SIG-M5 treated with dmso at 0.1 percent for 504 hours (cell line): ENCODE measurements around the gene MMP24.
A peak's percentile ranks its signal among the peaks of the same experiment; 100 is the strongest.

Source experiments
- DNase-seq: peaks from one replicate; lab custom pipeline; 2025; ENCODE audit not compliant: unreplicated experiment; lab: John Stamatoyannopoulos, UW

The MMP24 gene

DNA sequence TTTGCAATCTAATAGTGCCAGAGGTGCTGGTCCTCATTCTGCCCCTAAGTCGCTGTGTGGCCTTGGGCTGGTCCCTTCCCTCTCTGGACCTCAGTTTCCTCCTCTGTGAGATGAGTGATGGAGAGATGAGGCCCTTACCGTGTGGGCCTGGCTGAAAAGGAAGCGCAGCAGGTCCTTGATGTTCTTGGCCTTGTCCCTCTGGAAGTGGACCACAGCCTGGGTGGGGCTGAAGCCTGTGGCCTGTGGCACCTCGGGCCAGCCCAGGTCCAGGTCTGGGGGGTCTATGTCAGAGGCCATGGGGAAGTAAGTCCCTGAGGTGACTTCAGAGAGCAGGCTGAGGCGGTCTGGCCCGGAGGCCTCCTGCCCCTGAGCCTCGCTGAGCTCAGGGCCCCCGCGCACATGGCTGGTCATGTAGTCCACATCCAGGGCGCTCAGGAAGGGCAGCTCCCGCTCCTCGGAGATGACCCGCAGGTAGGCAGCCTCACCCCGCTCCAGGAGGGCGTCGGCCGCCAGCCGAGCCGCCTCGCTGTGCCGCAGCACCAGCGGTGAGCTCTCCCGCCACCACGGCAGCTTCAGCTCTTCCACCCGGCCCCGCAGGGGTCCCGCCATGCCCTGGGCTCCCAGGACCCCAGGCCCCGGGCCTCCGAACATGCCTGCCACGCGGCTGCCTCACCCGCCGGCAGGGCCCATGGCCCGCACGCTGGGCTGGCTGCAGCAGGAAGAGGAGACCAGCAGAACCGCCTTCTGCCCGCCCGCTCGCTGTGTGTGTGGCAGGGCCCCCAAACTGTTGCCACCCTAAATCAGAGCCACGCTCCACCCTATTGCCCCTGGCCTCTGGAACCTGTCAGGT lies 65.4 kb downstream of the MMP24 start, which contains the start of gene FAM83C:
FAM83C (minus strand) TSS at position 772 of the 850 bp plus-strand sequence; CDS start at position 651, 121 bp downstream.
- no peak for DNase-seq

GRCh38 chr20:35292504-35293285 lies 66.2 kb downstream of the MMP24 start:
- DNase-seq: no peak

- DNase-seq: no peak
These were observed 67.1 kb downstream of the MMP24 start for GRCh38 chr20:35293303-35294292.

DNA sequence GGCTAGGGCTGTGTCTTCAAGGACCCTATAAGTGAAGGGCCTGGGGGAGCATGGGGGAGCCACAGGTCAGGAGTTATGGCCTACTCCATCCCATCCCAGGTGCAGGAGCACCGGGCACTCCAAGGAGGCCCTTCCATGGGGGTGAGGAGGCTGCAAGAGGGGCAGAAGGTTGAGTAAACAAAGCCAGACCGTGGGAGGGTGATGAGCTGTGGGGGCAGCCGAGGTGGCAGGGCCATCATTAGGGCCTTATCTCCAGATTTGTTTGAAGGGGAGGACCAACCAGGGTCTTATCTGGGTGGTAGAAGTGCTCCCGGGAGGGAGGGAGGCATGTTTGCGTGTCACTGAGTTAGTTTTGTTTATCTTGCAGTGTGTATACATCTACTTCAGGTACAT lies 67.8 kb downstream of the MMP24 start:
- DNase-seq: no peak

GRCh38 chr20:35295058-35295457 lies 68.6 kb downstream of the MMP24 start:
- DNase-seq: no peak

- DNase-seq: no peak
These were observed 69.2 kb downstream of the MMP24 start for GRCh38 chr20:35295674-35296073.

- DNase-seq: no peak
These were observed 69.6 kb downstream of the MMP24 start for GRCh38 chr20:35296101-35296554.

DNA sequence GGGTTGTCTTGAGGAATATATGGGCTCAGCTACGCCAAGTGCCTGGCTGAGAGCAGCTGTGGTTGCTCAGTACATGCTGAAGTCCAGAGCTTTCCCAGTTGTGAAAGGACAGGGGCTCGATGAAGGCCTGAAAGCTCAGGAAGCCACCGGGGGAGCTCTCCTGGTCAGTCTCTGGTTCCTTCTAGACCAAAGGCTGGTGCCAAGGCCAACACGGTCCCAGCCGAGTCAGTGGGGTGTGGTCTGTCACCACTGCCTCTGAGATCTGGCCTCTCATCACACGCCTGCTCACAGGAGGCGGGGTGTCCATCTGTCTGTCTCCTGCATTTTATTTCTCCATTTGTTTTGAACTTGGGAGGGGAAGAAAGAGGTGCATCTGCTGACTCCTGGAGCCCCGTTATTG lies 70.7 kb downstream of the MMP24 start:
- DNase-seq: no peak

DNA sequence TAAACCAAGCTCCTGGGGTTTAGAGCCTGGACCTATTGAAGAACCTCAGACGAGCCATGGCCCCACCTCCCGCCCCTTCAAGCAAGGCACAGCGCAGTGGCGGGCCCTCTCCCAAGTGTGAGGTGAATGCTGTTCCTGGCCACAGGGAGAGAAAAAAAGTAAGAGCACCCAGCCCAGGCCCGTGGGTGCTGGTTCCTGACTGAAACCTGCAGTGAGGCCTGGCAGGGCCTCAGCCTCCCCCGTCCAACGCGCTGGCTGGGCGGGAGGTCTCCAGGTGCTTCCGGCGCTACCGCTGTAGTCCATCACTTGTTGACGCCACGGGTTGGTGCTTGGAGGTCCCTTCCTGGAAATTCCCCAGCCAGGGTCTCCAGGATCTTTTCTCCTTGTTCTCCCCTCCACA lies 71.2 kb downstream of the MMP24 start:
- DNase-seq: no peak

DNA sequence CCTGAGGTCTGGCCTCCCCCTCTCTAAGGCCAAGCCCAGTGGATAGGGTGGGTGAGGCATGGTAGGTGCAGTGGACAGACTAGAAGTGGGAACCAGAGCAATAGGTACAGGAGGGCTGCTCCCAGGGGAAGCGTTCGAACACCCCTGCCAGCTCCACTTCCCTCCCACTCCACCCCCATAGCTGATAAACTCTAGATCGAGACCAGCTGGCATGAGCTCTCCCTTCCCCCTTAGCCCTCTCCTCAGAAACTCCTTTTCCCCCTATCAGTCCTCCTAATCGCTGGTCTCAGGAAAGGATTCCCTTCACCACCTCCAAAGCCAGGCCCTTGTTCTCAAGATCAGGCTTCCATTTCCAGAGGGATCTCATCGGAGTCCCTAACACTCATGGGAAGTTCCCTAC lies 71.8 kb downstream of the MMP24 start:
- no peak for DNase-seq

- no peak for DNase-seq
These were observed 73.3 kb downstream of the MMP24 start for GRCh38 chr20:35299780-35300179.

DNA sequence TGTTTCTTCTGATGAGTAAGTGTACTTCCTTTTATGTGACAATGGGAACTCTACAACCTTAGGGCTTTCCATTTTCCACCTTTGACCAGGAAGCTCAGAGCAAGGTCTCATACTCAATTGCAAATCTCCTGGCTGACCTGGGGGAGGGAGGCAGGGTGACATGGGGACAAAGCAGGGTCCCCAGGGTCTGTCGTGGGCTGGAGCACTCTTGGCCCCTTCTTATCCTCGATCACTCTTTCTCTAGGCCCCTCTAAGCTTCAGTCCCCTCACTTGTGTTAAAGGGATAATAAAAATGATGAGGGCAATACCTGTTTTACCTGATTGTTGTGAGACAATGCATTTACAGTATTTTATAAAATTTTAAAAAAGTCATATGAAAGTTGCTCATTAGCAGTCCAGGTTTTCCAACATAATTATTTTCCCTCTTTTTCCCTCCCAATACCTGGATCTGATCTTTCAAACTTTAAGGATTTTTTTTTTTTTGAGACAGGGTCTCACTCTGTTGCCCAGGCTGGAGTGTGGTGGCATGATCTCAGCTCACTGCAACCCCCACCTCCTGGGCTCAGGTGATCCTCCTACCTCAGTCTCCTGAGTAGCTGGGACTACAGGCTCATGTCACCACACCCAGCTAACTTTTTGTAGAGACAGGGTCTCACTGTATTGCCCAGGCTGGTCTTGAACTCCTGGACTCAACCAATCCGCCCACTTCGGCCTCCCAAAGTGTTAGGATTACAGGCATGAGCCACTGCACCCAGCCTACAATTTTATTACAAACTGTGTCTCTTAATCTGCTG lies 74.2 kb downstream of the MMP24 start:
- DNase-seq: no peak

- DNase-seq: no peak
These were observed 74.9 kb downstream of the MMP24 start for GRCh38 chr20:35301426-35301825.

GRCh38 chr20:35302421-35303335 lies 76.2 kb downstream of the MMP24 start:
- no peak for DNase-seq

DNA sequence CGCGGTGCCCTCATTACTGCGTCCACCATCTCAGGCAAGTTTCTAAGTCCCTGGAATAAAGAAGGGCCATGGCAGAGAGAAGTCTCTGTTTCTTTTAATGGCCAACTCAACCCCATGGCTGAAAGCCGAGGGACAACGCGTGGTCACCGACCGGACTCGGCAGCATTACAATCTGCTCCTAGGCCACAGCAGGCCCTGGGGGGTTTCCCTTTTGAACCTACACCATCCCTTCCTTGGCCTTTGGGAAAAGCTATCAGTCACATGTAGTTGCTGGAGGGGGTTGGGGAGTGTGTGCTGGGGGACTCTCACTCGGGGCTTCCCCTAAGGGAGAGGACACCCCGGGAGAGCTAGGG lies 76.9 kb downstream of the MMP24 start:
- DNase-seq: no peak

GRCh38 chr20:35303735-35304491 lies 77.4 kb downstream of the MMP24 start:
- DNase-seq: peak; percentile 85

DNA sequence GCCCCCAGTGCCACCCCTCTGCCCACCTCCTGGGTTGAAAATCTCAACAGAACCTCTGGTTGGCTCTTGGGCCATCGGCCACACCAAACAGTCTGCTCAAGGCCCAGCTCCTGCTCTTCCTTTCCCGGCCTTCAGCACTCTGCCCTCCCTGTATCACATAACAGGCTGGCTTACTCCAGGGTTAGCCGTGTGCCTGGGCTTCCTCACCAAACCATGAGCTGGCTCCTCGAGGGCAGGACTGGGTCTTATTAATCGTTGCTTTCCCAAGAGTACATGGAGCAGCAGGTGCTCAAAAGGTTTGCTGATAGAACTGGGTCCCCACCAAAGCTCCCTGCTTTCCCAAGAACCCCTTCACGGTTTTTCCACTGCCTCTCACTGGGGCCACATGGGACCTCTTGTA lies 78.5 kb downstream of the MMP24 start:
- DNase-seq: no peak
